Measurements from ENCODE around the gene MCC.

- TF ChIP-seq REST (IDR thresholded peaks at IDR 0.05; ENCODE audit: insufficient read depth in 1 of 2, low read depth in 2 of 2, low read length in 1 of 2) (no peak), CTCF (IDR thresholded peaks at IDR 0.05) (no peak), POLR2AphosphoS5 (IDR thresholded peaks at IDR 0.05; ENCODE audit: low read depth, low read length) (no peak)
Measured at GRCh38 chr5:113321276-113321675, 167.0 kb downstream of the MCC start.

All from Panc1 (cell line).